Hepatocyte (in vitro differentiated cells): ENCODE data around the gene ARSA.

Experiments
- EZH2phosphoT487 ChIP-seq: fragments of 200-600 bp; sonication (generic); IDR thresholded peaks from one replicate; pipeline ENCODE4 v1.6.1; 2018; ENCODE audit warnings: antibody characterized with exemption, mild to moderate bottlenecking, low read depth, moderate library complexity; ENCODE audit not compliant: unreplicated experiment, severe bottlenecking
- TF ChIP-seq, protein P1 (sequence below): fragments of 200-600 bp; sonication (generic); IDR thresholded peaks from 2 replicates; pipeline ENCODE4 v1.5.1; 2016; ENCODE audit warnings: antibody characterized with exemption, mild to moderate bottlenecking; ENCODE audit not compliant: poor library complexity

DNA sequence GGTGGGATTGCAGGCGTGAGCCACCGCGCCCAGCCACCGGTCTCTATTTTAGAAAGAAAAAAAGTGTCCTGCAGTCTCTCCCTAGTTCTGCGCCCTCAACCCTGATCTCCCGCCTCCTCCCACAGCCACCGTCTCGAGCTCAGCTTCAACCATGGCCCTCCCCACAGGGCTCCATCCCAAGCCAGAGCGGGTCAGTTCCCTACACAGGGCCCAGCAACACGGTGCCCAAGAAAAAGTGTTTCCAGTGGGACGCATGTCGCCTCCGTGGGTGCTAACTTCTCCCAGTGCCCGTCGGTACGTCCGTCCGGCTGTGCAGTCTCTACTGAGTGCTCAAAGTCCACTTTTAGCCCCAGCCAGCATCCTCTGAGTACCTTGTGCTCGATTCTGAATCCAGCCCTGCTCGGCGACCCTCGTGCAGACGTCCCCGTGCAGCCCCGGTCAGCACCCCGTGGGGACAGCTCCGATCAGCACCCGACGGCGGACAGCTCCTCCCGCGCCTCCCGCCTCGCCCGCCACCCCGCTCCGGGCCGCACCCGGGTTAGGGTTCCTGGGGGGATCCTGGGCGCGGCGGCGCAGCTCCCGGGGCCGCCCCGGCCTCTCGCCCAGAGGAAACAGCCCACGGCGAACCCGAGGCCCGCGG, 28.0 kb downstream of the ARSA start:
- no peak for TF ChIP-seq EZH2phosphoT487
- TF ChIP-seq, protein P1, sequence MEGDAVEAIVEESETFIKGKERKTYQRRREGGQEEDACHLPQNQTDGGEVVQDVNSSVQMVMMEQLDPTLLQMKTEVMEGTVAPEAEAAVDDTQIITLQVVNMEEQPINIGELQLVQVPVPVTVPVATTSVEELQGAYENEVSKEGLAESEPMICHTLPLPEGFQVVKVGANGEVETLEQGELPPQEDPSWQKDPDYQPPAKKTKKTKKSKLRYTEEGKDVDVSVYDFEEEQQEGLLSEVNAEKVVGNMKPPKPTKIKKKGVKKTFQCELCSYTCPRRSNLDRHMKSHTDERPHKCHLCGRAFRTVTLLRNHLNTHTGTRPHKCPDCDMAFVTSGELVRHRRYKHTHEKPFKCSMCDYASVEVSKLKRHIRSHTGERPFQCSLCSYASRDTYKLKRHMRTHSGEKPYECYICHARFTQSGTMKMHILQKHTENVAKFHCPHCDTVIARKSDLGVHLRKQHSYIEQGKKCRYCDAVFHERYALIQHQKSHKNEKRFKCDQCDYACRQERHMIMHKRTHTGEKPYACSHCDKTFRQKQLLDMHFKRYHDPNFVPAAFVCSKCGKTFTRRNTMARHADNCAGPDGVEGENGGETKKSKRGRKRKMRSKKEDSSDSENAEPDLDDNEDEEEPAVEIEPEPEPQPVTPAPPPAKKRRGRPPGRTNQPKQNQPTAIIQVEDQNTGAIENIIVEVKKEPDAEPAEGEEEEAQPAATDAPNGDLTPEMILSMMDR = no peak
